HL-60/S4 treated with retinoic acid at 250 ng/mL for 4 days and 3 days (cell line): Measurements from ENCODE around the gene MRPS12.
"Not testable (repeated sequence)": the region's sequence is repeated elsewhere in the genome, so short reads cannot be mapped to it uniquely, and the experiment has no call there.

Experiments used
- in situ Hi-C: fragments of 300-500 bp; cut with MboI; formaldehyde crosslinking; loops from 2 replicates; pipeline ENCODE4 v1.7.0; 2022; ENCODE audit warnings: low sequenced_read_pairs

MRPS12 gene

GRCh38 chr19:38929929-38930775 is 592 bp upstream of the MRPS12 start, which contains the start of gene SARS2:
Gene SARS2 (minus strand): TSS chr19:38930763. CDS start chr19:38930736, 27 bp downstream.
- in situ Hi-C loops, result no loop called here

GRCh38 chr19:38931521-38931793 is 713 bp downstream of the MRPS12 start:
- in situ Hi-C loops, result no loop called here

GRCh38 chr19:38932425-38933179 is 1.9 kb downstream of the MRPS12 start:
- in situ Hi-C loops, result no loop called here

- in situ Hi-C loops, result no loop called here
These were observed 2.8 kb downstream of the MRPS12 start for GRCh38 chr19:38933544-38933943.

DNA sequence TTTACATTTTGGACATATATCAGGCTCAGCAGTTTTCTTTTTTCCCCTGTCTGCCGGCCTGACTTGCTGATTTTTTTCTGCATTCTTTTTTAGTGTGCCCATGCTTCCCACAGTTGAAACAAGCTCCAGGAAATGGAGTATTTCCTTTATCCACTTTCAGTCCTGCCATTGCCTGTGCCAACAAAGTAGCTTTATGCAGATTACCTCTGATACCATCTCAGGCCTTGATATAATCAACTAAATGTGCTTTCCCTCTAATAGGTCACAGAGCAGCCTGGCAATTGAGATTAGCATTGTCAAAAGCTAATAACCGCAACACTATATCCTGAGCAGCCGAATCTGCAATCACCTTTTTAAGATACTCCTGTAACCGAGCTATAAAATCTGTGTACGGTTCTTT is 9.2 kb downstream of the MRPS12 start:
- in situ Hi-C loops, result no loop called here

GRCh38 chr19:38941466-38941865 is 10.7 kb downstream of the MRPS12 start:
- in situ Hi-C loops, result not testable (repeated sequence)

- in situ Hi-C loops, result no loop called here
These were observed 11.2 kb downstream of the MRPS12 start for GRCh38 chr19:38941979-38942378.

DNA sequence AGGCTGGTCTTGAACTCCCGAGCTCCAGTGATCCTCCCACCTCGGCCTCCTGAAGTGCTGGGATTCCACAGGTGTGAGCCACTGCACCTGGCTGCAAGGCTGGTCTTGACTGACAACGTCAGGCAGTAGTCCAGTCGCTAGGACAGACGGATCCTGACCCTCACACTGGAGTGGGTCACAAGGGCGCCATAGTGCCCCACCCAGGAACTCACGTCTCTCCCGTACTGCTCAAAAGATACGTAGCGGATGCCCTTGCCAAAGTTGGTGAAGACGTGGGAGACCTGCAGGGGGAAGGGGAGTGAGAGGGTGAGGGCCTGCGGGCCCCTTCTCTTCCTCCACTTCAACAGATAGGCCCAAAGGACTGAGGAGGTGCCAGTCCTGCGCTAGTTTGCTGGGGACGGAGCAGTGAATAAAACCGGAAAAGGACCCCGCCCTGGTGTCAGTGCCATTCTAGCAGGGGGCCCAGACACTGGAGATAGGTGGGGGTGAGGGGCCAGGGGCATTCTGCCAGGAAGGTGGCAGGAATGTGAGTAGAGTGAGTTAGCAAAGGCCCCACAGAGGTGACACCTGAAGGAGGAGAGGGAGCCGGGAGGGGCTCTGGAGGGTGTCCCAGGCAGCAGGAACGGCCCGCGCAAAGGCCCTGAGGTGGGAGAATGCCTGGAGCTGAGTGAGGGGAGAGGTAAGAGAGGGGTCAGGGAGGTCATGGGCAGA is 11.9 kb downstream of the MRPS12 start:
- in situ Hi-C loops, result no loop called here

- in situ Hi-C loops, result no loop called here
These were observed 14.3 kb downstream of the MRPS12 start for GRCh38 chr19:38944981-38945506.

DNA sequence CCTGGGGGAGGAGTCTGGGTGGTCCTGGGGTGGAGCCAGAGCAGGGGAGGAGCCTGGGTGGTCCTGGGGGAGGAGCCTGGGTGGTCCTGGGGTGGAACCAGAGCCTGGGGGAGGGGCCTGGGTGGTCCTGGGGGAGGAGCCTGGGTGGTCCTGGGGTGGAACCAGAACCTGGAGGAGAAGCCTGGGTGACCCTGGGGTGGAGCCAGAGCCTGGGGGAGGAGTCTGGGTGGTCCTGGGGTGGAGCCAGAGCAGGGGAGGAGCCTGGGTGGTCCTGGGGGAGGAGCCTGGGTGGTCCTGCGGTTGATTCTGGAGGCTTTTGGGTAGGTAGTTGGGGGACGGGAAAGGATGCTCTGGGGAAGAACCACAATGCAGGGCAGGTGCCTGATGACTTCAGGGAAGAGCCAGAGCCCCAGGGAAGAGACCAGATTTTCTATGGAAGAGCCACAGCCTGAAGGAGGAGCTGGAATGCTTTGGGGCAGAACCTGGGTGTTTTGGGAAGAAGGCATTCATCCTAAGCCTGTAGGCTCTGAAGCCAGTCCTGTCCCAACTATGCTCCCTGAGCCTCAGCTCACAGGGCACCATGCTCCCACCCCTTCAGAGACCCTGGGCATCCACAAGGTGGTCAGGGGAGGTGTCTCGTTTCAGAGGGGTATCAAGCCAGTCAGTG is 15.0 kb downstream of the MRPS12 start:
- in situ Hi-C loops, result no loop called here

DNA sequence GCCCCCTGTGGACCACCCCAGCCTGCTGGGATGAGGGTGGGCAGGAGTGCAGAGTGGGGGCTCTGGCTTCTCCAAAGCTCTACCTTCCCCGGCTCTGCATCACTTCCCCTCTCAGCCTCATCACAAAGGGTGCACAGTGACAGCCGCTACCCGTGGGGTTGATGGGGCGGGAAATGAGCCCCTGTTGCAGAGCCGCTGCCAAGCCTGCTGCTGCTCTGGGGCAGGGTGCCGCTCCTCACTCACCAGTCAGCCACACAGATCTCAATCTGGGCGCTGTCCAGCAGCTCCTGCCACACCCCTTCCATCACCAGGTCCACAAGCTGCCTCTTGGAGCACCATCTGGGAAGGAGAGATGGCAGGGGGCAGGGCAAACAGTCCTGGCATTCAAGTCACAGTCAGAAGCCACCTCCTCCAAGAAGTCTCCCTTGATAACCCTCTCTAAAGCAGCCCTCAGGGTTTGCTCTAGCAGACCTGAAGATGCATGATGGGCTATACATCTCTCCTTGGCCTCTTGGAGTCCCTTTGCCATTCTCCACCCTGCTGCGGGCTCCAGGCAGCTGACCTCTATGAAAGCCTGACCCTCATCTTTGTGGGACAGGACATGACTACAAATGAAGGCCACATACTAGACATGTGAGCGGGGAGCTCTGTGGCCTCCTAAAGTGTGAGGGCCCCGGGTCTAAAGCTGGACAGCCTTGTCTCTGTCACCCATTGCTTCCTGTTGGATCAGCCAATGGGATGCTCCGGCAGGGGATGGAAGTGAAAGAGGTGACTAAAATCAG is 15.7 kb downstream of the MRPS12 start:
- in situ Hi-C loops, result no loop called here

DNA sequence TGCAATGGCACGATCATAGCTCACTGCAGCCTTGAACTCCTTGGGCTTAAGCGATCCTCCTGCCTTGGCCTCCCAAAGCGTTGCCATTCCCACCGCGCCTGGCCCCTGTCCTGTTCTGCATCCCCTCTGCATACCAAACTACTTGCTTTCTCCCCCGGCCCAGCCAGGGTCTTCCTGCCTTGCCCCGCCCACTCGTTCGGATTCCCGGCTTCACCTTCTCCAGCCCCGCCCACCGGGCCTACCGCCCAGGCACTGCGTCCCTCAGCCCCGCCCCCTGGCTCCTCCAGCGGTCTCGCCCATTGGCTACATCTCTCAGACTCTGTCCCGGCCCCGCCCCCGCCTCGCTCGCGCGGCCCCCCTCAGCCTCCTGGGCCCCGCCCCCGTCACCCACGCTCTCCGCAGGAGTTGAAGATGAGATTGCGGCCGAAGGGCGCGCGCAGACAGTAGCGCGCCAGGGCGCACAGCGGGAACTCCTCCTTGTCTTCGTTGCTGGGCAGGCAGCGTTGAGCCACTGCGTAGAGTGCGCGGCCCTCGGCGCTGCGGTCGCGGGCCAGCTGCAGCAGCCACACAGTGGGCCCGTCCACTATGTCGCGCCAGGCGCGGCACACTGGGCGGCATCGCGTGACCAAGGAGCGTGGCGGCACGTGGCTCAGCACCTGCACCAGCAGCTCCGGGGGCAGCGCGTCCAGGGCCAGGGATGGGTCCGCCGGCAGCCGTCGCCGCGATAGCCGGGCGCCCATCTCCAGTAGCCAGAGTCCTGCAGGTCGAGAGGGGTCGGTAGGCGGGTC is 19.0 kb downstream of the MRPS12 start:
- in situ Hi-C loops, result no loop called here

DNA sequence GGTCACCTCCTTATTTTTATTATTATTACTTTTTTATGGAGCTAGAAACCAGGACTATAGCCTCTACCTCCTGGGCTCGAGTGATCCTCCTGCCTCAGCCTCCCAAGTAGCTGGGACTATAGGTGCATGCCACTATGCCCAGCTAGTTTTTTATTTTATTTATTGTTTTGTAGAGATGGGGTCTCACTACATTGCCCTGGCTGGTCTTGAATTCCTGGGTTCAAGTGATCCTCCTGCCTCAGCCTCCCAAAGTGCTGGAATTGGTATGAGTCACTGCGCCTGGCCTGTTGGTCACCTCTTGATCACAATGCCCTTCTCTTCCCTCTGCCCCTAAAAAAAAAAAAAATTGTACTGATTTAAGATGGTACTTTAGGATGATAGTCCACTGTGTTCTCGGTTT is 20.4 kb downstream of the MRPS12 start:
- in situ Hi-C loops, result no loop called here

GRCh38 chr19:38952395-38953165 is 21.8 kb downstream of the MRPS12 start:
- in situ Hi-C loops, result no loop called here

- in situ Hi-C loops, result no loop called here
These were observed 22.9 kb downstream of the MRPS12 start for GRCh38 chr19:38953677-38954076.

GRCh38 chr19:38956264-38956663 is 25.5 kb downstream of the MRPS12 start:
- in situ Hi-C loops, result no loop called here

GRCh38 chr19:38958301-38958700 is 27.6 kb downstream of the MRPS12 start:
- in situ Hi-C loops, result no loop called here

DNA sequence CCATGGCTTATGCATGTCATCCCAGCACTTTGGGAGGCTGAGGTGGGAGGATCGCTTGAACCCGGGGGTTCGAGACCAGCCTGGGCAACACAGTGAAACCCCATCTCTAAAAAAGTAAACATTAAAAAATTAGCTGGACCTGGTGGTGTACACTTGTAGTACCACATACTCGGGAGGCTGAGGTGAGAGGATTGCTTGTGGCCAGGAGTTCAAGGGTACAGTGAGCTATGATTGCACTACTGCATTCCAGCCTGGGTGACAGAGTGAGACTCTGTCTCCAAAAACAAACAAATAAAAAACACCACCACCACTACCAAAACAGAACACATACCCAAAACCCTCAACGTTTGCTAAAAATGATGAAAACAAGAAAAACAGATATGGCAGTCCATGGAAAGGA is 28.9 kb downstream of the MRPS12 start:
- in situ Hi-C loops, result no loop called here

GRCh38 chr19:38964738-38965137 is 34.0 kb downstream of the MRPS12 start:
- in situ Hi-C loops, result no loop called here
